K562 (cell line): ENCODE data around the gene AIDA. TPM values are rescaled to one million over a fixed set of nuclear protein-coding genes. Genes with fewer than 3 reads are reported as not detected.
A peak's percentile ranks its signal among the peaks of the same experiment; 100 is the strongest.

Source experiments
- CBX1 ChIP-seq: sonication (generic); IDR thresholded peaks from 2 replicates; pipeline ENCODE4 v1.6.1; 2016; ENCODE audit warnings: antibody characterized with exemption, low read depth, mild to moderate bottlenecking
- EP400 ChIP-seq: fragments of 450-650 bp; IDR thresholded peaks from 2 replicates; pipeline ENCODE4 v1.6.1; 2017; ENCODE audit warnings: antibody characterized with exemption, mild to moderate bottlenecking, moderate library complexity
- FOXM1 ChIP-seq, 2 experiments: fragments of 450-650 bp in 1 of 2; sonication (generic) in 1 of 2; formaldehyde crosslinking in 1 of 2; IDR thresholded peaks; 2 replicates each; pipeline versions ENCODE4 v1.6.1 to v1.9.0; 2017 to 2022; ENCODE audit warnings: low read depth in 2 of 2, mild to moderate bottlenecking in 2 of 2, missing genetic modification reagents in 1 of 2, moderate library complexity in 1 of 2
- FUS ChIP-seq: fragments of 200-400 bp; formaldehyde crosslinking; optimal IDR thresholded peaks from 2 replicates; pipeline ENCODE3; 2017; ENCODE audit warnings: low read depth, low read length
- MCM2 ChIP-seq: fragments of 450-650 bp; IDR thresholded peaks from 2 replicates; pipeline ENCODE4 v1.6.1; 2017; ENCODE audit warnings: low read depth, mild to moderate bottlenecking
- MYC ChIP-seq, 2 experiments: fragments of 250-450 bp in 1 of 2; sonication (Bioruptor Pico) in 1 of 2; IDR thresholded peaks; 2 replicates each; pipeline versions ENCODE4 v1.5.1 to v1.6.1; 2012 to 2021; ENCODE audit warnings: low read depth in 2 of 2, borderline replicate concordance in 1 of 2, improper control_type of control experiment in 1 of 2, low read length in 1 of 2, mild to moderate bottlenecking in 1 of 2, moderate library complexity in 1 of 2
- RBM39 ChIP-seq: fragments of 200-400 bp; formaldehyde crosslinking; optimal IDR thresholded peaks from 2 replicates; pipeline ENCODE3; 2018; ENCODE audit warnings: low read depth, low read length
- SNRNP70 ChIP-seq: fragments of 200-400 bp; formaldehyde crosslinking; optimal IDR thresholded peaks from 2 replicates; pipeline ENCODE3; 2017; ENCODE audit warnings: low read depth, low read length
- SRSF3 ChIP-seq: fragments of 200-400 bp; formaldehyde crosslinking; IDR thresholded peaks from 2 replicates; pipeline ENCODE4 v1.6.1; 2016; ENCODE audit warnings: mild to moderate bottlenecking, low read length, moderate library complexity; ENCODE audit not compliant: insufficient read depth
- TAF15 ChIP-seq: fragments of 200-400 bp; formaldehyde crosslinking; IDR thresholded peaks from 2 replicates; pipeline ENCODE4 v1.6.1; 2017; ENCODE audit warnings: mild to moderate bottlenecking, low read depth, low read length, moderate library complexity
- TRIM28 ChIP-seq: fragments of 450-650 bp; IDR thresholded peaks from 2 replicates; pipeline ENCODE4 v1.6.1; 2017
- ZFP30 ChIP-seq: fragments of 250-450 bp; sonication (Bioruptor Pico); IDR thresholded peaks from 2 replicates; pipeline ENCODE4 v1.8.0; 2022; ENCODE audit warnings: moderate library complexity, mild to moderate bottlenecking, inconsistent platforms, borderline replicate concordance
- ZNF695 ChIP-seq: fragments of 450-650 bp; formaldehyde crosslinking; IDR thresholded peaks from 2 replicates; pipeline ENCODE4 v1.4.0; 2020; ENCODE audit warnings: mild to moderate bottlenecking, moderate library complexity
- ZNF76 ChIP-seq: fragments of 250-450 bp; sonication (Bioruptor Pico); IDR thresholded peaks from 2 replicates; pipeline ENCODE4 v1.4.0; 2020; ENCODE audit warnings: mild to moderate bottlenecking, moderate library complexity, borderline replicate concordance
- ZNF766 ChIP-seq: fragments of 200-800 bp; sonication (Bioruptor generic); conservative IDR thresholded peaks from 2 replicates; pipeline ENCODE4 v1.6.1; 2016; ENCODE audit warnings: missing genetic modification characterization, missing compliant biosample characterization
- ZNF77 ChIP-seq: fragments of 250-450 bp; sonication (Bioruptor Pico); IDR thresholded peaks from 2 replicates; pipeline ENCODE4 v1.5.0; 2020
- polyA plus RNA-seq, 8 experiments: library from polyadenylated mRNA; depleted of rRNA in 4 of 8; stranded (reverse) in 5 of 8; unstranded in 3 of 8; fragments of >200 nt; fragmentation: Nextera tagmentation in 2 of 8; fragmentation: Illumina TruSeq in 1 of 8; extraction: Ambion mirVana in 2 of 8; extraction: Trizol in 1 of 8; gene quantifications; 2 replicates each; pipeline versions ENCODE4 v1.2.1 to v1.2.3, GENCODE V29; 2011 to 2014; ENCODE audit warnings: inconsistent platforms in 1 of 8, missing spikeins in 1 of 8
- total RNA-seq, 7 experiments: library from RNA; depleted of rRNA in 6 of 7; stranded (reverse); fragments of >200 nt in 6 of 7; fragmentation: Illumina TruSeq in 2 of 7; extraction: Trizol in 2 of 7; gene quantifications; 2 replicates each; pipeline versions ENCODE4 v1.2.1 to v1.2.3, GENCODE V29; 2011 to 2021; ENCODE audit warnings: low replicate concordance in 1 of 7
- TF ChIP-seq, protein P1 (sequence below): sonication (generic); formaldehyde crosslinking; IDR thresholded peaks from 2 replicates; pipeline ENCODE4 v1.8.1; 2023; ENCODE audit warnings: mild to moderate bottlenecking, missing genetic modification reagents
- TF ChIP-seq, protein P2 (sequence below), 2 experiments: IDR thresholded peaks in 1 of 2; conservative IDR thresholded peaks in 1 of 2; 2 replicates each; pipeline ENCODE4 v1.6.1; 2016; ENCODE audit warnings: low read depth in 2 of 2, mild to moderate bottlenecking in 1 of 2, missing compliant biosample characterization in 1 of 2, missing genetic modification characterization in 1 of 2, moderate library complexity in 1 of 2
- TF ChIP-seq, protein P3 (sequence below): fragments of 250-450 bp; sonication (Bioruptor Pico); IDR thresholded peaks from 2 replicates; pipeline ENCODE4 v1.4.0; 2020; ENCODE audit warnings: mild to moderate bottlenecking, moderate library complexity, borderline replicate concordance

AIDA gene
- total and polyA plus RNA-seq, 9 of the 15 experiments (the other 6 are each of a cell fraction or from before 2014, with no cell fraction given) = 18.2 to 77.9 (median 24.9) TPM

DNA sequence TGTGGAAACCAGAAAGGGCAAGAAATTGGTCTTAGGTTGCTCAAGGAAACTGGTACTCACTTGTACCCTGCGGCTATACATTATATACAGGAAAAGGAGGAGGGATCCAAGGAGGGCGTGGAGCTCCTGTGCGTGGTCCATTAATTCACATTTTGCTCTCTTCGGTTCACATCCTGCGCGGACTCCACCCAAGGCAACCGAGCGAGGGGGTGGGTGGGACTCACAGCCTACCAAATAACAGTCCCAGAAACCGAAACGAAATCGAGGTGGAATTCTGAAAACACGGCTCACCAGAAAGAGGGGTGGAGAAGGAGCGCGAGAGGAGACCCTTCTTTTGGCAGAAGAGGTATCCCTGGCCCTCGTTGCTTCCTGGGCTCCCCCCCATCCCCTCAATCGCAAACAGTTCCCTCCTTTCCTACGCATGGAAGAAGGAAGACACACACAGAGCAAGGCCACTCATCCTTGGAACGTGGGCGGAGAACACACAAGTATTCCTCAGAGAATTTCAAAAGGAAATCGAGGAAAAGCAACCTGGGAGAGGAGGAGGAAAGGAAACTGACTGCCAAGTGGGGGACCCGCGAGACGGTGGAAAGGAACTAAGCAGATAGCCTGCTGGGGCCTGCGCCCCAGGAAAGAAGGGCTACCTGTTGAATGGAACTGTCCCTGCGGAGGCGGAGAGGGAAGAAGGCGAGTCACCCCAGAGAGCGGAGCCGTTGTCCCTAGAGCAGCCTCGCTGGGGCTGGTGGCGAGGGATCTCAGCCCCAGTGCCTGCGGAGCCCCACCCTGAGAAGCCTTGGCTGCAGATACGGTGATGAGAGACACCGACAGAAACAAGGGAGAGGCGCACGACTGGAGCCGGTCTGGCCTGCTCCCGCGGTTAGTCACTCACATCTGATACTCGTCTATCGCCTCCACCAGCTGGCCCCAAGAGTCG is 705 bp downstream of the AIDA start (continued):
- TF ChIP-seq, protein P1, sequence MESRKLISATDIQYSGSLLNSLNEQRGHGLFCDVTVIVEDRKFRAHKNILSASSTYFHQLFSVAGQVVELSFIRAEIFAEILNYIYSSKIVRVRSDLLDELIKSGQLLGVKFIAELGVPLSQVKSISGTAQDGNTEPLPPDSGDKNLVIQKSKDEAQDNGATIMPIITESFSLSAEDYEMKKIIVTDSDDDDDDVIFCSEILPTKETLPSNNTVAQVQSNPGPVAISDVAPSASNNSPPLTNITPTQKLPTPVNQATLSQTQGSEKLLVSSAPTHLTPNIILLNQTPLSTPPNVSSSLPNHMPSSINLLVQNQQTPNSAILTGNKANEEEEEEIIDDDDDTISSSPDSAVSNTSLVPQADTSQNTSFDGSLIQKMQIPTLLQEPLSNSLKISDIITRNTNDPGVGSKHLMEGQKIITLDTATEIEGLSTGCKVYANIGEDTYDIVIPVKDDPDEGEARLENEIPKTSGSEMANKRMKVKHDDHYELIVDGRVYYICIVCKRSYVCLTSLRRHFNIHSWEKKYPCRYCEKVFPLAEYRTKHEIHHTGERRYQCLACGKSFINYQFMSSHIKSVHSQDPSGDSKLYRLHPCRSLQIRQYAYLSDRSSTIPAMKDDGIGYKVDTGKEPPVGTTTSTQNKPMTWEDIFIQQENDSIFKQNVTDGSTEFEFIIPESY (CRISPR knock-in tag) = no peak
- TF ChIP-seq, protein P2, sequence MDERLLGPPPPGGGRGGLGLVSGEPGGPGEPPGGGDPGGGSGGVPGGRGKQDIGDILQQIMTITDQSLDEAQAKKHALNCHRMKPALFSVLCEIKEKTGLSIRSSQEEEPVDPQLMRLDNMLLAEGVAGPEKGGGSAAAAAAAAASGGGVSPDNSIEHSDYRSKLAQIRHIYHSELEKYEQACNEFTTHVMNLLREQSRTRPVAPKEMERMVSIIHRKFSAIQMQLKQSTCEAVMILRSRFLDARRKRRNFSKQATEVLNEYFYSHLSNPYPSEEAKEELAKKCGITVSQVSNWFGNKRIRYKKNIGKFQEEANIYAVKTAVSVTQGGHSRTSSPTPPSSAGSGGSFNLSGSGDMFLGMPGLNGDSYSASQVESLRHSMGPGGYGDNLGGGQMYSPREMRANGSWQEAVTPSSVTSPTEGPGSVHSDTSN (CRISPR knock-in tag; IDR thresholded peaks at IDR 0.05; ENCODE audit: low read depth) = no peak
- TF ChIP-seq, protein P2 (tag; conservative IDR thresholded peaks at IDR 0.05; ENCODE audit: low read depth) = peak; percentile 71
- TF ChIP-seq RBM39 (no peak), TAF15 (no peak), SRSF3 (no peak), SNRNP70 (no peak), TRIM28 (no peak), CBX1 (no peak), MYC (IDR thresholded peaks at IDR 0.05; ENCODE audit: low read depth, low read length) (peak; percentile 8; the same call in 1 of the 2 replicates), MYC (CRISPR knock-in tag; IDR thresholded peaks at IDR 0.05; ENCODE audit: borderline replicate concordance, low read depth) (no peak), FOXM1 (IDR thresholded peaks at IDR 0.05; ENCODE audit: low read depth) (peak; percentile 28; the same call in 1 of the 2 replicates), FOXM1 (CRISPR knock-in tag; IDR thresholded peaks at IDR 0.05; ENCODE audit: low read depth) (no peak), ZFP30 (CRISPR knock-in tag) (no peak), EP400 (no peak), MCM2 (no peak), FUS (no peak), ZNF77 (CRISPR knock-in tag) (no peak), ZNF695 (CRISPR knock-in tag) (no peak), ZNF766 (no peak), ZNF76 (CRISPR knock-in tag) (no peak)
- TF ChIP-seq, protein P3, sequence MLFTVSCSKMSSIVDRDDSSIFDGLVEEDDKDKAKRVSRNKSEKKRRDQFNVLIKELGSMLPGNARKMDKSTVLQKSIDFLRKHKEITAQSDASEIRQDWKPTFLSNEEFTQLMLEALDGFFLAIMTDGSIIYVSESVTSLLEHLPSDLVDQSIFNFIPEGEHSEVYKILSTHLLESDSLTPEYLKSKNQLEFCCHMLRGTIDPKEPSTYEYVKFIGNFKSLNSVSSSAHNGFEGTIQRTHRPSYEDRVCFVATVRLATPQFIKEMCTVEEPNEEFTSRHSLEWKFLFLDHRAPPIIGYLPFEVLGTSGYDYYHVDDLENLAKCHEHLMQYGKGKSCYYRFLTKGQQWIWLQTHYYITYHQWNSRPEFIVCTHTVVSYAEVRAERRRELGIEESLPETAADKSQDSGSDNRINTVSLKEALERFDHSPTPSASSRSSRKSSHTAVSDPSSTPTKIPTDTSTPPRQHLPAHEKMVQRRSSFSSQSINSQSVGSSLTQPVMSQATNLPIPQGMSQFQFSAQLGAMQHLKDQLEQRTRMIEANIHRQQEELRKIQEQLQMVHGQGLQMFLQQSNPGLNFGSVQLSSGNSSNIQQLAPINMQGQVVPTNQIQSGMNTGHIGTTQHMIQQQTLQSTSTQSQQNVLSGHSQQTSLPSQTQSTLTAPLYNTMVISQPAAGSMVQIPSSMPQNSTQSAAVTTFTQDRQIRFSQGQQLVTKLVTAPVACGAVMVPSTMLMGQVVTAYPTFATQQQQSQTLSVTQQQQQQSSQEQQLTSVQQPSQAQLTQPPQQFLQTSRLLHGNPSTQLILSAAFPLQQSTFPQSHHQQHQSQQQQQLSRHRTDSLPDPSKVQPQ (CRISPR knock-in tag) = 0 out of 2 replicates have a peak, but pooled peaks have one; percentile 40
